Spleen (tissue), 7 donors: Measurements from ENCODE around the gene ZNF124.

Experiments used
- CTCF ChIP-seq, 11 experiments: fragments of 200-600 bp in 7 of 11; fragments of 450-650 bp in 4 of 11; sonication (generic) in 4 of 11; IDR thresholded peaks in 8 of 11; conservative IDR thresholded peaks in 3 of 11; 1 replicate in 7 of 11; 2 replicates in 4 of 11; pipeline versions ENCODE4 v1.4.0 to v1.8.0; 2016 to 2021; ENCODE audit warnings: antibody characterized with exemption in 11 of 11, inconsistent platforms in 4 of 11, mild to moderate bottlenecking in 1 of 11
- POLR2A ChIP-seq, 3 donors: fragments of 450-650 bp; IDR thresholded peaks; one replicate each; pipeline ENCODE4 v1.5.1; 2017; ENCODE audit warnings: antibody characterized with exemption in 3 of 3, mild to moderate bottlenecking in 1 of 3
- donor health status: DM: no; HTN: no; CAD: no; lungs with moderate emphysema.
- donor health status: DM: no; HTN: no; CAD: no.
- donor health status: DM: no; HTN: no; CAD: no.

GRCh38 chr1:247189981-247190798, 18.4 kb upstream of the ZNF124 start:
- TF ChIP-seq CTCF (IDR thresholded peaks at IDR 0.05 in 8 of 11, conservative IDR thresholded peaks at IDR 0.05 in 3 of 11) (no peak), POLR2A (IDR thresholded peaks at IDR 0.05) (no peak)
